Osteoblast (primary cell): ENCODE results near the gene FBXW8. TPM values are rescaled to one million over a fixed set of nuclear protein-coding genes. Genes with fewer than 3 reads are reported as not detected.

ENCODE experiments used
- DNase-seq: peaks from one replicate; pipeline ENCODE4 v3.0.0; 2011; ENCODE audit warnings: low spot score, mixed read lengths; ENCODE audit not compliant: insufficient read length; ENCODE audit errors: missing footprints
- H2AFZ ChIP-seq: 2 replicates; pipeline ENCODE4 v1.6.0; 2011; ENCODE audit warnings: mild to moderate bottlenecking, low read length
- H3K27ac ChIP-seq: 2 replicates; pipeline ENCODE4 v1.5.1; 2011; ENCODE audit warnings: mild to moderate bottlenecking, low read depth, low read length, moderate library complexity
- H3K27me3 ChIP-seq: 2 replicates; pipeline ENCODE4 v1.6.0; 2012; ENCODE audit warnings: mild to moderate bottlenecking, control low read depth, inconsistent platforms, low read length, moderate library complexity; ENCODE audit not compliant: insufficient read depth
- H3K36me3 ChIP-seq: 2 replicates; pipeline ENCODE4 v1.5.1; 2011; ENCODE audit warnings: mild to moderate bottlenecking, low read length, control low read depth, moderate library complexity; ENCODE audit not compliant: insufficient read depth
- H3K4me1 ChIP-seq: 2 replicates; pipeline ENCODE4 v1.5.1; 2011; ENCODE audit warnings: mild to moderate bottlenecking, low read length, control low read depth, moderate library complexity; ENCODE audit not compliant: insufficient read depth
- H3K4me2 ChIP-seq: 2 replicates; pipeline ENCODE4 v1.6.0; 2011; ENCODE audit warnings: mild to moderate bottlenecking, low read length; ENCODE audit not compliant: insufficient read depth
- H3K4me3 ChIP-seq: fragments of 200-600 bp; sonication (generic); 3 replicates; pipeline ENCODE4 v1.5.1; 2012; ENCODE audit warnings: mild to moderate bottlenecking, low read length, inconsistent platforms; ENCODE audit not compliant: insufficient read depth
- H3K79me2 ChIP-seq: 2 replicates; pipeline ENCODE4 v1.6.0; 2012; ENCODE audit warnings: mild to moderate bottlenecking, low read length, control low read depth, inconsistent platforms; ENCODE audit not compliant: insufficient read depth
- H3K9me3 ChIP-seq: 2 replicates; pipeline ENCODE4 v1.5.1; 2011; ENCODE audit warnings: low read depth, low read length, control low read depth
- H4K20me1 ChIP-seq: 2 replicates; pipeline ENCODE4 v1.6.0; 2012; ENCODE audit warnings: mild to moderate bottlenecking, low read length, control low read depth; ENCODE audit not compliant: insufficient read depth
- CTCF ChIP-seq: IDR thresholded peaks from 2 replicates; pipeline ENCODE4 v1.5.1; 2011; ENCODE audit warnings: mild to moderate bottlenecking, low read depth, low read length, moderate library complexity; ENCODE audit errors: extremely low read depth
- total RNA-seq: library from RNA; depleted of rRNA; stranded (reverse); fragments of >200 nt; gene quantifications from 2 replicates; pipeline ENCODE4 v1.2.3, GENCODE V29; 2012

Gene FBXW8
- 27.4 and 27.5 TPM in 2 replicates for total RNA-seq

- Histone ChIP-seq H3K4me2 (peak within 1 kb of the TSS; percentile 88), H2AFZ (peak within 1 kb of the TSS; percentile 91), H3K27ac (peak within 1 kb of the TSS; percentile 78), H3K27me3 (no peaks in the 10 kb centered on the region), H3K9me3 (no peaks in the 10 kb centered on the region), H3K4me1 (peaks cover 9% of the 10 kb centered on the region), H3K36me3 (peaks cover 3% of the 10 kb centered on the region), H3K79me2 (peaks cover 49% of the 10 kb centered on the region), H4K20me1 (peaks cover 17% of the 10 kb centered on the region), H3K4me3 (peak within 1 kb of the TSS; percentile 81)
- DNase-seq, result peak; percentile 97
- no peak for TF ChIP-seq CTCF
Measured at GRCh38 chr12:116910645-116911451, at the start of gene FBXW8. Gene FBXW8, plus strand, starts transcription at chr12:116910950. Its CDS starts 88 bp downstream, at chr12:116911038.

GRCh38 chr12:116861320-116861719 lies 49.4 kb upstream of the FBXW8 start:
- H3K4me1 ChIP-seq, result peaks cover 34% of the 10 kb centered on the region
- peak; percentile 94 for DNase-seq
- no peaks in the 10 kb centered on the region for H3K79me2 ChIP-seq
- H3K36me3 ChIP-seq, result no peaks in the 10 kb centered on the region
- H3K9me3 ChIP-seq, result no peaks in the 10 kb centered on the region
- H2AFZ ChIP-seq, result peak overlapping the region; percentile 32
- no peaks in the 10 kb centered on the region for H4K20me1 ChIP-seq
- no peak overlapping the region for H3K4me3 ChIP-seq
- H3K4me2 ChIP-seq, result peak overlapping the region; percentile 77
- no peak for TF ChIP-seq CTCF
- H3K27me3 ChIP-seq, result peaks cover 11% of the 10 kb centered on the region
- no peak overlapping the region for H3K27ac ChIP-seq

- H3K9me3 ChIP-seq, result no peaks in the 10 kb centered on the region
- H3K4me1 ChIP-seq, result peaks cover 34% of the 10 kb centered on the region
- no peak for DNase-seq
- no peak overlapping the region for H3K4me3 ChIP-seq
- peaks cover 11% of the 10 kb centered on the region for H3K27me3 ChIP-seq
- no peak overlapping the region for H3K4me2 ChIP-seq
- H2AFZ ChIP-seq, result no peak overlapping the region
- no peaks in the 10 kb centered on the region for H3K36me3 ChIP-seq
- no peaks in the 10 kb centered on the region for H3K79me2 ChIP-seq
- H4K20me1 ChIP-seq, result no peaks in the 10 kb centered on the region
- no peak overlapping the region for H3K27ac ChIP-seq
- TF ChIP-seq CTCF, result no peak
Measured at GRCh38 chr12:116862167-116862566, 48.6 kb upstream of the FBXW8 start.

- Histone ChIP-seq H3K27ac (no peak overlapping the region), H3K9me3 (no peaks in the 10 kb centered on the region)
Measured at GRCh38 chr12:116863275-116863767, 47.4 kb upstream of the FBXW8 start.

More at GRCh38 chr12:116863275-116863767, 47.4 kb upstream of the FBXW8 start:
- DNase-seq, result no peak
- Histone ChIP-seq H3K27me3 (peaks cover 11% of the 10 kb centered on the region), H2AFZ (no peak overlapping the region), H3K36me3 (no peaks in the 10 kb centered on the region), H3K4me3 (no peak overlapping the region), H3K4me2 (no peak overlapping the region), H3K4me1 (peaks cover 34% of the 10 kb centered on the region), H4K20me1 (no peaks in the 10 kb centered on the region), H3K79me2 (no peaks in the 10 kb centered on the region)
- TF ChIP-seq CTCF, result peak; percentile 64
